Activated CD4-positive, alpha-beta T cell treated with anti-CD3 and anti-CD28 coated beads, Interleukin-2, amount 50 U/mL, for 24 hours (primary cell): ENCODE data around the gene TLE4.

Experiments used
- DNase-seq, 2 donors: peaks; one replicate each; pipeline ENCODE4 v3.0.0-alpha.2; 2020; ENCODE audit warnings: low read depth in 1 of 2, low spot score in 1 of 2

TLE4 gene

DNA sequence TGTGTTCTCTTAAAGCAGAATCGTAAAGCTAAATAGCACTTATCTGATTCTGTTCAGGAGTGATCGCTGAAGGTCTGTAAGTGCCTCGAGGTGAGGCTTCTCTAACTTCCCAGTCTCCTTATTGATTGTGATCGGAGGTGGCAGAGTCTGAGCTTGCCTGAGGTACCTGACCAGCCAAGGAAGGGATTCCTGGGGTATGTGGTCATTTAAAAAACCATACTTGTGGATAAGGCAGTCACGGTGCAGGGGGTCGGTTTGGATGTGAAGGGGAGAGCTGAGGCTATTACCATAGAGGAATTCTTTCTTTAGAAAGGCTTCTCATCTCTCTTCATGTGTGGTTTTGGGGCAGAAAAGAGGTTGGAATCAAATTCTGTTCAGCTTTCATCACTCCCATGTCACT, 193.7 kb downstream of the TLE4 start:
- no peak for DNase-seq

DNA sequence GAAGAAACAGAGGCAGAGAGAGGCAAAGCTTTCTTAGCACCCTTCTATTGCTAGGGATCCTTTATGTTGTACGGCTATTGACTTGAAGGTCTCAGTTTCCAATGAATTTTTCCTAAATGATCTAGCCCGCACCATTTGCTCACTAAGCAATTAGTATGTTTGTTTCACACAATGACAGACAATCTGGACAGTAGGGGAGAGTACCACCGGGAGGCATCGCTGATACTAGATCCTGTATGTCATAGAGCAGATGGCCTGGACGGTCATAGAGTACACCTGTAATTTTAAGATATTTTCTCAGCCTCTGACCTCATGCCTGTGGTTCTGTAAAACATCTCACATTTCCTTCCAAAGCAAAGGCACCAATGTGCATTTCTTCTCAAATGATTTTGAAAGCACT, 194.3 kb downstream of the TLE4 start:
- no peak for DNase-seq

DNA sequence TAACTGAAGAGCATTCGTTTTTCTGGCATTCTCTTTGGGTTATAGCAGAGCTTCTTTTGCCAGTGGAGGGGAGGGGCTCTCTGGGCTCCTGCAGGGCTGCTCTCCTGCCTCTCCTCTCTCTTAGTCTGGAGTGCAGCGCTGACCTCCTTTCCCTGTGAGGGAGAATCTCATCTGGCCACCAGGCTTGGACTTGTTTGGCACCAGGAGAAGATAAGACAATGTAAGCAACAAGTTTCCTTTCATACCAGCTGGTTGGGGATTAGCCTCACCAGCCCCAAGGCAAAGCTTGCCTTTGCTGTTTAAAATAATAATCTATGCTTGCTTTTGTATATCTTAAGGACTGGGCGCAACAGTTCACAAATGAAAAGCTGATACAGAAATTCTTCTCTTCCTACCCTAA, 196.4 kb downstream of the TLE4 start:
- no peak for DNase-seq

DNA sequence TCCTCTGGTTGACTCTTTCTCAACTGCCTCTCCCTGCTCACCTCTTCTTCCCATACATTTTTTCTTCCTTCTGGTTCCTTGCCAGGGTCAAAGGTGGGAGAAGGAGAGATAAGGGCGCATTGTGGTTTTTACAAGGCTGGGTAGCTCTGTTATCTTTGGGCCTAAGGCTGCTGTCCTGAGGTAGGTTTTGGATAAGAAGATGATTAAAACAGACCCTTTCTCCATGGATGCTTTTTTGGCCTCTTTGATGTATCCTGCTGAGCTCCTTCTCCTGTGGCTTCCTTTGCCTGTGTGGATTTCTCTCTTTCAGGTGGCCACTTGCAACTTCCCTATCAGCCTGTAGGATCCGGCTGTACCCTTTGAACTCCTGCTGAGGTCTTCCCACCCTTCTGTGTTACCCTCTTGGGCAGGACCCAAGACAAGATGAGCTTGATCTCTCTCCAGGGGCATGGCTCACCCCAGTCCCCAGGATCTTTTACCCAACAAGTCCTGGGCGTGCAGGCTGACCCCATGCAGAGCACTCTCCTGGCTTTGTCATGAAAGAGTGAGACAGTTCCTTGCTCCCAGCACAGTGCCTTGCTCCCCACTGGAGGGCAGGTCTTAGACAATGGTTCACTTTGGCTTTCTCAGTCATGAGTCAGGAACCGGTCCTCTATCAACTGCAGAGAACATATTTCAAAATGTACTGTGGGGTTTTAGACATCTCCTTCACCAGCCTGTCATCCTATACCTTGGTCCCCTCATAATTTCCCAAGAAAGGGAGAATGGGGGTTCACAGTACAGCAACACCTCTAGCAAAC, 197.9 kb downstream of the TLE4 start:
- no peak for DNase-seq

DNA sequence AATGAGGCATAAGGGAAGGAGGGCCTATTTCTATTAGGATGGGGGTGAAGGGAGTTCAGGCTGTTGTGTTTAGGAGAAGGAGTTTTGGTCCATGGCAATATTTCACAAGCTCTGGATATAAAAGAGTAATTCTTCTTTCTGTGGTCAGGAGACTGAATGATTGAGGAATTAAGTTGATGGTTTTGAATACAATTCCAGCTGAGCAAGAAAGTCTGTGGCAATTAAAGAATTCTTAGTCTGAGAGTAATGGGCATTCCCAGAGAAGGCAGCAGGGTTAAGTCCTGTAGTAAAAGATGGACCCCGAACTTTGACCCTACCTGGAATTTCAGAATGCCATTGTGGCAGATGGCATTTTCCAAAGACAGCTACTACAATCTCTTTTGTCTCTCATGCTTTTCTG, 202.6 kb downstream of the TLE4 start:
- no peak for DNase-seq
